Measurements from ENCODE around the gene OTUD7B.

DNA sequence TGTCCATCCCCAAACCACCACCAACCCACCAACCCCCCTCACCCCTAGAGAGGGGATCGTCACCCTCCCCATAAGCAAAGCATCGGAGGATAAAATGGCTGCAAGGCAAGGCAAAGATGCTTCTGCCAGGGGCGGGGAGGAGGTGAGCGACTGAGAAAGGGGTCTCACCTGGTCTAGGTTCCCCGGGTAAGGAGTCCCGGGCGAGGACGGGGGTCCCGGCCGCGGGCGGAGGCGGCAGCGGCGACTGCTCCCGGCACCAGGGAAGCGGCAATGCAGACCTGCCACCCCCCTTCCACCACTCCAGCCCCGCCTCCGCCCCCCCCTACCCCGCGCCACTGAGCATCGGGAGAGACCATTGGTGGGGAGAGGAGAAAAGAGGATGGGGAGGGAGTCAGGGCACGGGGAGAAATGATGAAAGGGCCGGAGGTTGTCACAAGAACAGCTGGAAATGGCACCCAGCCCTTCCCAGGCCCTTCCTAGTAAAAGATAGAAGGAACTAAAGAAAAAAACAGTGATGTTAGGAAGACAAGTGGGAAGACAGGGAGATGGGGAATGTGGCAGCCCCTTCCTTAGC lies 92.9 kb downstream of the OTUD7B start, which contains the start of gene SV2A:
- TF ChIP-seq, protein P1, sequence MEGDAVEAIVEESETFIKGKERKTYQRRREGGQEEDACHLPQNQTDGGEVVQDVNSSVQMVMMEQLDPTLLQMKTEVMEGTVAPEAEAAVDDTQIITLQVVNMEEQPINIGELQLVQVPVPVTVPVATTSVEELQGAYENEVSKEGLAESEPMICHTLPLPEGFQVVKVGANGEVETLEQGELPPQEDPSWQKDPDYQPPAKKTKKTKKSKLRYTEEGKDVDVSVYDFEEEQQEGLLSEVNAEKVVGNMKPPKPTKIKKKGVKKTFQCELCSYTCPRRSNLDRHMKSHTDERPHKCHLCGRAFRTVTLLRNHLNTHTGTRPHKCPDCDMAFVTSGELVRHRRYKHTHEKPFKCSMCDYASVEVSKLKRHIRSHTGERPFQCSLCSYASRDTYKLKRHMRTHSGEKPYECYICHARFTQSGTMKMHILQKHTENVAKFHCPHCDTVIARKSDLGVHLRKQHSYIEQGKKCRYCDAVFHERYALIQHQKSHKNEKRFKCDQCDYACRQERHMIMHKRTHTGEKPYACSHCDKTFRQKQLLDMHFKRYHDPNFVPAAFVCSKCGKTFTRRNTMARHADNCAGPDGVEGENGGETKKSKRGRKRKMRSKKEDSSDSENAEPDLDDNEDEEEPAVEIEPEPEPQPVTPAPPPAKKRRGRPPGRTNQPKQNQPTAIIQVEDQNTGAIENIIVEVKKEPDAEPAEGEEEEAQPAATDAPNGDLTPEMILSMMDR (conservative IDR thresholded peaks at IDR 0.05; ENCODE audit: low read length): no peak
- no peak for TF ChIP-seq EZH2phosphoT487 (IDR thresholded peaks at IDR 0.05; ENCODE audit: borderline replicate concordance)

Measured in Loucy (cell line).